ACC112 (cell line): Measurements from ENCODE around the gene PALLD.

Source experiments
- H2AFZ ChIP-seq: fragments of 200-600 bp; sonication (generic); one replicate; pipeline ENCODE4 v1.6.0; 2017; ENCODE audit warnings: antibody characterized with exemption, low read length; ENCODE audit not compliant: unreplicated experiment
- H3K27ac ChIP-seq: fragments of 200-600 bp; sonication (generic); 2 replicates; pipeline ENCODE4 v1.5.1; 2014; ENCODE audit warnings: low read depth, mild to moderate bottlenecking, antibody characterized with exemption, low read length, moderate library complexity
- H3K27me3 ChIP-seq: fragments of 200-600 bp; sonication (generic); 2 replicates; pipeline ENCODE4 v1.6.1; 2014; ENCODE audit warnings: mild to moderate bottlenecking, antibody characterized with exemption, low read length, moderate library complexity, mixed read lengths; ENCODE audit not compliant: insufficient read depth
- H3K36me3 ChIP-seq: fragments of 200-600 bp; sonication (generic); 2 replicates; pipeline ENCODE4 v1.6.1; 2016; ENCODE audit warnings: mild to moderate bottlenecking, antibody characterized with exemption, low read length, moderate library complexity, mixed read lengths; ENCODE audit not compliant: insufficient read depth
- H3K4me1 ChIP-seq: fragments of 200-600 bp; sonication (generic); one replicate; pipeline ENCODE4 v1.6.1; 2016; ENCODE audit warnings: low read length, mixed read lengths; ENCODE audit not compliant: insufficient read depth, unreplicated experiment, control insufficient read depth
- H3K4me3 ChIP-seq: fragments of 200-600 bp; sonication (generic); 2 replicates; pipeline ENCODE4 v1.5.1; 2014; ENCODE audit warnings: mild to moderate bottlenecking, low read depth, low read length
- H3K79me2 ChIP-seq: fragments of 200-600 bp; sonication (generic); one replicate; pipeline ENCODE4 v1.6.0; 2016; ENCODE audit warnings: low read length; ENCODE audit not compliant: control insufficient read depth, unreplicated experiment, insufficient read depth

Gene PALLD

DNA sequence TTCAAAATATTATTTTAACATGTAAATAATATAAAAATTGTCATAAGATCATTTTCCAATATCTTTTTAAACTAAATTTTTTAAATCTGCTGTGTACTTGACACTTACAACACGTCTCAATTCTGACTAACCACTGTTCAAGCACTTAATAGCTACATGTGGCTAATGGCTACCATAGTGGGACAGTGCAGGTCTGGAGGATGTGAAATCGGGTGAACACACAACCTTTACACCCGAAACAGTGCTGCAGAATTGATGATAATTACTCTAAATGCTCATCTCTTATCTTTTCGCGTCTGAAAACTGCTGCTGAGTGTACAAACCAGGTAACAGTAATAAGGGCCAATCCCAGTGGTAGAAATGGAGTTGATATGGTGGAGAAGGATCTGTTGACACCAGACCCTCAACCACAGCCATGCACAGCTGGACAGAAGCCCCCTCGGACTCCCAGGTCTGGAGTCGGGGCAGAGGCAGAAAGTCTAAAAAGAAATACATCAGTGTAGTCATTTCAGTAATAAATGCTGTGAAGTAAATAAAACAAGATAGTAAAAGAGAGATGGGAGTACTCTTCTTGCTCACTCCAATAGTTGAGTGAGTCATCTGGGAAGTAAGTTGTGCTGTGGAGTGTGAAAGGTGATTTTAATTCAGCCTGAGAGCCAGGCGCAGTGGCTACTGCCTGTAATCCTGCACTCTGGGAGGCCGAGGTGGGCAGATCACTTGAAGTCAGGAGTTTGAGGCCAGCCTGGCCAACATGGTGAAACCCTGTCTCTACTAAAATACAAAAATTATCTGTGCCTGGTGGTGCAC lies 363.2 kb downstream of the PALLD start:
- no peak overlapping the region for H3K27ac ChIP-seq
- H3K4me1 ChIP-seq, result peaks cover 38% of the 10 kb centered on the region
- no peak overlapping the region for H2AFZ ChIP-seq
- H3K79me2 ChIP-seq, result peaks cover 35% of the 10 kb centered on the region
- H3K36me3 ChIP-seq, result peaks cover 8% of the 10 kb centered on the region; the same call in 1 of the 2 replicates
- H3K27me3 ChIP-seq, result no peaks in the 10 kb centered on the region
- H3K4me3 ChIP-seq, result no peak overlapping the region

- H3K79me2 ChIP-seq, result peaks cover 31% of the 10 kb centered on the region
- peaks cover 46% of the 10 kb centered on the region for H3K4me1 ChIP-seq
- H3K4me3 ChIP-seq, result no peak overlapping the region
- no peak overlapping the region for H3K27ac ChIP-seq
- no peaks in the 10 kb centered on the region for H3K27me3 ChIP-seq
- peaks cover 4% of the 10 kb centered on the region; the same call in 1 of the 2 replicates for H3K36me3 ChIP-seq
- H2AFZ ChIP-seq, result no peak overlapping the region
These were observed 364.0 kb downstream of the PALLD start for GRCh38 chr4:168860827-168861226.

DNA sequence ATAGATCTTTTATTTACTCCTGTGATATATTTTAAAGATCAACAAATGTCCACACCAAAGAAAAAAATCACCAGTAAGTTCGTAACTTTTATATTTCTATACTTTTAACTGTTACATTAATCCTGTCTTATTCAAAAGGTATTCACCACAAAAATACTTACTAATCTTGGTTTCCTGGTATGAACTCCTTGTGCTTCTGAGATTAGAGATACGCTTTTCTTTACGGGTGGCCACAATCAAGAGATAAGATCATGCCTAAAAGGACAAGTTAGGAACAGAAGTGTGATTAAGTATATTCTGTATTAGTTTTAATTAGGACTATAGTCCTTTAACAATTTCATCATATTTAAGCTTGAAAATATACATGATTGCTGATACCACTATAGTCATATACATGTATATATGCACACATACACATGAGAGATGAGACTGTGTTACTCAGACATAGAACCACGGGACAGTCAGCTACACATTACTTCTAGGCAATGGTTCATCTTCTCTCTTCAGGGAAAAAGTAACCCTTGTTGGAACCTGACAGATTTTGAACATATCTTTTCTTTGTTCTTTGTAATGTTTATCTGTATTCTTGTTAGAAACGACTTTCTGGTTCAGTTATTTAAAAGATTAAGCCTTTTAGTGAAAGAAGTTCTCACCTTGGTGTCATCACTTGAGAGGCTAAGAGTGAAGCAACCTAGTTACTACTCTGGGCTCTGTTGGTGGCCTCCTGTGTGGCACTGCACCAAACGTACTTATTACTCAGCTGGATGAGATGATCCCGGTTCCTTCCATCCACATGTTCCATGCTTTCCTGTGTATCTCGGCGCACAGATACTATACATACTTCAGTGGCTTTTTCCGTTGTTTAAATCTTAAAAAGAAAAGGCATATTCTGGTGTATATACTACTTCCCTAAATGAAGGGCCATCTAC lies 367.1 kb downstream of the PALLD start:
- H3K36me3 ChIP-seq, result no peaks in the 10 kb centered on the region
- H3K27ac ChIP-seq, result peak overlapping the region; percentile 58
- no peaks in the 10 kb centered on the region for H3K27me3 ChIP-seq
- no peak overlapping the region for H3K4me3 ChIP-seq
- no peak overlapping the region for H2AFZ ChIP-seq
- H3K79me2 ChIP-seq, result peaks cover 34% of the 10 kb centered on the region
- H3K4me1 ChIP-seq, result peaks cover 40% of the 10 kb centered on the region

- Histone ChIP-seq H3K79me2 (peaks cover 32% of the 10 kb centered on the region), H2AFZ (peak overlapping the region; percentile 48), H3K4me3 (peak overlapping the region; percentile 8; the same call in 1 of the 2 replicates), H3K4me1 (peaks cover 38% of the 10 kb centered on the region), H3K27ac (peak overlapping the region; percentile 58), H3K27me3 (no peaks in the 10 kb centered on the region), H3K36me3 (no peaks in the 10 kb centered on the region)
These were observed 368.1 kb downstream of the PALLD start for GRCh38 chr4:168864821-168865541.

GRCh38 chr4:168865854-168866253 lies 369.0 kb downstream of the PALLD start:
- Histone ChIP-seq H3K79me2 (peaks cover 31% of the 10 kb centered on the region), H3K4me3 (no peak overlapping the region), H3K27ac (peak overlapping the region; percentile 58), H3K27me3 (no peaks in the 10 kb centered on the region), H3K4me1 (peaks cover 36% of the 10 kb centered on the region), H2AFZ (no peak overlapping the region), H3K36me3 (no peaks in the 10 kb centered on the region)

- Histone ChIP-seq H2AFZ (no peak overlapping the region), H3K27me3 (no peaks in the 10 kb centered on the region), H3K4me3 (no peak overlapping the region), H3K27ac (no peak overlapping the region), H3K79me2 (peaks cover 31% of the 10 kb centered on the region), H3K4me1 (peaks cover 38% of the 10 kb centered on the region), H3K36me3 (no peaks in the 10 kb centered on the region)
These were observed 369.8 kb downstream of the PALLD start for GRCh38 chr4:168866635-168867034.

DNA sequence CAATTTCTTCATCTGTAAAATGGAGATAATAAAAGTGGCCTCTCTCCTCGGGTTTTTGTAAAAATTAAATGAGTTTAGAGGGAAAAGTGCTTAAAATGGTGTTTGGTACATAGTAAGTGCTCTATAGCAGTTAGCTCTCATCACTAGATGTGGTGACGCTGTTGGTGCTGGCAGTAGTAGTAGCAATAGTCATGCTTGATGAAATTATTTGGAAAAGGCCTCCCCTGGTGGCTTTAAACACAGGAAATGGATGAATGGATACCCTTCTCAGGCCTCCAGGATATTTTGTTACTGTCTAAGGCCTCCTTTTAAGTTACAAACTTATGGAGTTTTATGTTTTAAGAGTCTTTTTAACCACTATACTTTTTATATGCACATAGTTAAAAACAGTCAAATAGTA lies 370.3 kb downstream of the PALLD start:
- peaks cover 38% of the 10 kb centered on the region for H3K4me1 ChIP-seq
- no peak overlapping the region for H2AFZ ChIP-seq
- peaks cover 31% of the 10 kb centered on the region for H3K79me2 ChIP-seq
- H3K27ac ChIP-seq, result no peak overlapping the region
- H3K27me3 ChIP-seq, result no peaks in the 10 kb centered on the region
- H3K36me3 ChIP-seq, result 0 out of 2 replicates have a peak, but pooled peaks cover under 1% of the 10 kb centered on the region
- no peak overlapping the region for H3K4me3 ChIP-seq

DNA sequence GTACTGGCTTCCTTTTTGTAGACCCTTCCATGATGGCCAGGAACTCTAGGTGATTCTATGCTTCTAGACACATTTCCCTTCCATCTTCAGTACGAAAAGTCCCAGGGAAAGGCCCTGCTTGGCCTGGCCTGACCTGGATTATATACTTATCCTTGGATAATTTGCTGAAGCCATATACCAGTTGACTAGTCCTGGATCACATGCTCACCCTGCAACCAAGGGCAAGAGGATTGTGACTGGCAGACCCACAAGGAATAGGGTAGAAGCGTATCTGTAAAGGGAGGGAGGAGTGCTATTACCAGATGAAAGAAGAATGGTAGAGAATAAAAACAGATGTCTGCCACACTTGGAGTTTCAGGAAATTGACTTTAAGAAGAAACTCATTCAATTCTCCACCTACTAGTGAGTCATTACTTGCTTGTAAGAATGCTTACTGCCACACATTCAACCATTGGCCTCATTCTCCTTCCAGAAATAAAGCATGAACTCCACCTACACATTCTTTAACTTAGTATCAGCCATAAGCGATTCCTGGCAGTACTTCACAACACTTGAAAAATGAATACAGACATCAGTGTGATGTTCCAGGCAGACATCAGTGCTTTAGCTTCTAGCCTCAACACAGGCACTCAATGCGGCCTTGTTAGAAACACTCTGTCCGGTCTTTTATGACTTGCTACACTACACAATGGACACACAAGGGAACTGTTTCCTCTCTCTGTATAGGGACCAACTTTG lies 371.4 kb downstream of the PALLD start:
- peak overlapping the region; percentile 76 for H3K27ac ChIP-seq
- peaks cover 32% of the 10 kb centered on the region for H3K79me2 ChIP-seq
- H3K4me3 ChIP-seq, result peak overlapping the region; percentile 39; the same call in 1 of the 2 replicates
- H3K27me3 ChIP-seq, result no peaks in the 10 kb centered on the region
- H3K36me3 ChIP-seq, result 0 out of 2 replicates have a peak, but pooled peaks cover 4% of the 10 kb centered on the region
- peak overlapping the region; percentile 58 for H2AFZ ChIP-seq
- peaks cover 38% of the 10 kb centered on the region for H3K4me1 ChIP-seq

DNA sequence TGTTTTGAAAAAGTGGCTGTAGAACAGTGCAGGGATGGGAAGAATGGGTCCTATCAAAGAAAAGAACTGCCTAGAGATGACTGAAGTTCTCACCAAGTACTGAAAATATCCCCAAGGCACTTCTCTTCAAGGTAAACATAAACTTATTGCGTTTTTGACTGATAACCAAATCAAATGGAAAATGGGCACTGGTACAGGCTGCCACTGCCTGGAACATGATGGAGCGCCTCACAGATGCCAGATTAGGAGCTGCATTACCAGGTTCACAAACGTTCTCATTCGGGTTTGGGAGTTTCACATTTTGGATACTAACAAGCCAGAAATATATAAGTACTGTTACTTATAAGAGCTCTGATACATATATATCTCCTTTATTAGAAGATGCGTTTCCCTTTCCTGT lies 371.9 kb downstream of the PALLD start:
- Histone ChIP-seq H3K27me3 (no peaks in the 10 kb centered on the region), H3K36me3 (0 out of 2 replicates have a peak, but pooled peaks cover 4% of the 10 kb centered on the region), H3K4me3 (no peak overlapping the region), H3K79me2 (peaks cover 32% of the 10 kb centered on the region), H2AFZ (peak overlapping the region; percentile 58), H3K27ac (peak overlapping the region; percentile 76), H3K4me1 (peaks cover 38% of the 10 kb centered on the region)
